DMS53 treated with DMSO at 0.1 percent for 48 hours (cell line): Measurements from ENCODE around the gene CYP4V2.

Source experiments
- DNase-seq: peaks from one replicate; lab custom pipeline; 2025; ENCODE audit not compliant: unreplicated experiment; lab: John Stamatoyannopoulos, UW

Gene CYP4V2

GRCh38 chr4:186191200-186192065 lies at the start of gene CYP4V2:
CYP4V2 (plus strand) TSS chr4:186191567; CDS start chr4:186191824, 257 bp downstream.
- DNase-seq = peak; percentile 53

- no peak for DNase-seq
Observed at GRCh38 chr4:186144198-186144945, 47.0 kb upstream of the CYP4V2 start.

GRCh38 chr4:186144946-186145569 lies 46.3 kb upstream of the CYP4V2 start:
- no peak for DNase-seq

GRCh38 chr4:186146458-186146857 lies 44.9 kb upstream of the CYP4V2 start:
- DNase-seq = no peak

GRCh38 chr4:186148336-186148975 lies 42.9 kb upstream of the CYP4V2 start:
- DNase-seq = no peak

GRCh38 chr4:186149872-186150271 lies 41.5 kb upstream of the CYP4V2 start:
- DNase-seq = no peak

- DNase-seq = no peak
Observed at GRCh38 chr4:186150926-186151325, 40.4 kb upstream of the CYP4V2 start.

GRCh38 chr4:186151499-186151898 lies 39.9 kb upstream of the CYP4V2 start:
- DNase-seq = no peak

- DNase-seq = no peak
Observed at GRCh38 chr4:186158021-186158813, 33.1 kb upstream of the CYP4V2 start.

- DNase-seq = no peak
Observed at GRCh38 chr4:186158966-186159365, 32.4 kb upstream of the CYP4V2 start.

- no peak for DNase-seq
Observed at GRCh38 chr4:186159613-186160012, 31.8 kb upstream of the CYP4V2 start.

GRCh38 chr4:186161138-186161537 lies 30.2 kb upstream of the CYP4V2 start:
- DNase-seq = peak; percentile 70

- DNase-seq = no peak
Observed at GRCh38 chr4:186166852-186167512, 24.4 kb upstream of the CYP4V2 start.

- DNase-seq = no peak
Observed at GRCh38 chr4:186167605-186168004, 23.8 kb upstream of the CYP4V2 start.

GRCh38 chr4:186168750-186169149 lies 22.6 kb upstream of the CYP4V2 start:
- DNase-seq = no peak

- no peak for DNase-seq
Observed at GRCh38 chr4:186169333-186169944, 21.9 kb upstream of the CYP4V2 start.

GRCh38 chr4:186169945-186170802 lies 21.2 kb upstream of the CYP4V2 start:
- no peak for DNase-seq

- DNase-seq = no peak
Observed at GRCh38 chr4:186170966-186171365, 20.4 kb upstream of the CYP4V2 start.

GRCh38 chr4:186172546-186172945 lies 18.8 kb upstream of the CYP4V2 start:
- DNase-seq = no peak
